ACC112 (cell line): ENCODE measurements around the gene XPC.

ENCODE experiments used
- H2AFZ ChIP-seq: fragments of 200-600 bp; sonication (generic); one replicate; pipeline ENCODE4 v1.6.0; 2017; ENCODE audit warnings: antibody characterized with exemption, low read length; ENCODE audit not compliant: unreplicated experiment
- H3K27ac ChIP-seq: fragments of 200-600 bp; sonication (generic); 2 replicates; pipeline ENCODE4 v1.5.1; 2014; ENCODE audit warnings: low read depth, mild to moderate bottlenecking, antibody characterized with exemption, low read length, moderate library complexity
- H3K27me3 ChIP-seq: fragments of 200-600 bp; sonication (generic); 2 replicates; pipeline ENCODE4 v1.6.1; 2014; ENCODE audit warnings: mild to moderate bottlenecking, antibody characterized with exemption, low read length, moderate library complexity, mixed read lengths; ENCODE audit not compliant: insufficient read depth
- H3K36me3 ChIP-seq: fragments of 200-600 bp; sonication (generic); 2 replicates; pipeline ENCODE4 v1.6.1; 2016; ENCODE audit warnings: mild to moderate bottlenecking, antibody characterized with exemption, low read length, moderate library complexity, mixed read lengths; ENCODE audit not compliant: insufficient read depth
- H3K4me1 ChIP-seq: fragments of 200-600 bp; sonication (generic); one replicate; pipeline ENCODE4 v1.6.1; 2016; ENCODE audit warnings: low read length, mixed read lengths; ENCODE audit not compliant: insufficient read depth, unreplicated experiment, control insufficient read depth
- H3K4me3 ChIP-seq: fragments of 200-600 bp; sonication (generic); 2 replicates; pipeline ENCODE4 v1.5.1; 2014; ENCODE audit warnings: mild to moderate bottlenecking, low read depth, low read length
- H3K79me2 ChIP-seq: fragments of 200-600 bp; sonication (generic); one replicate; pipeline ENCODE4 v1.6.0; 2016; ENCODE audit warnings: low read length; ENCODE audit not compliant: control insufficient read depth, unreplicated experiment, insufficient read depth

The XPC gene

GRCh38 chr3:14141144-14141543 lies 37.3 kb downstream of the XPC start:
- Histone ChIP-seq H3K36me3 (peaks cover 10% of the 10 kb centered on the region; the same call in 1 of the 2 replicates), H2AFZ (no peak overlapping the region), H3K27me3 (no peaks in the 10 kb centered on the region), H3K4me1 (peaks cover 53% of the 10 kb centered on the region), H3K79me2 (no peaks in the 10 kb centered on the region), H3K27ac (no peak overlapping the region), H3K4me3 (no peak overlapping the region)

DNA sequence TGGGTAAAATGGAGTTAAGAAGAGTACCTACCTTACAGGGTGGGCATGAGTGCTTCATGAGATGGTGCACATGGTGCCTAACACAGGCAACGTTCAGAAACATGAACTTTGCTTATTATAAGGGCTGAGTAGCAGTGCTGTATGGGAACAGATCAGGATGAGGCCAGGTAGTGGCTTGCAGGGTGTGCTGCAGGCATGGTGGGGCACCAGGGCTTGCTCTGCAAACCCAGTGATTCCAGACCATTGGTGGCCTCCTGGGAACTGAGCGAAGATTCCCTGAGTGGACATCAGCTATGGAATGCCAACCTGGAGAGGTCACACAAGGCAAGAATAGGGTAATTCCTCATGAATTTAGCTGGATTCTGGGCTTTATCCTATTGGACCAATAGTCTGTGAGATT lies 37.7 kb downstream of the XPC start:
- Histone ChIP-seq H3K36me3 (peaks cover 7% of the 10 kb centered on the region; the same call in 1 of the 2 replicates), H3K79me2 (no peaks in the 10 kb centered on the region), H3K27ac (no peak overlapping the region), H3K27me3 (no peaks in the 10 kb centered on the region), H3K4me3 (no peak overlapping the region), H2AFZ (no peak overlapping the region), H3K4me1 (peaks cover 48% of the 10 kb centered on the region)

- peaks cover 7% of the 10 kb centered on the region; the same call in 1 of the 2 replicates for H3K36me3 ChIP-seq
- H3K4me3 ChIP-seq = no peak overlapping the region
- no peaks in the 10 kb centered on the region for H3K27me3 ChIP-seq
- H3K79me2 ChIP-seq = no peaks in the 10 kb centered on the region
- no peak overlapping the region for H3K27ac ChIP-seq
- peaks cover 39% of the 10 kb centered on the region for H3K4me1 ChIP-seq
- H2AFZ ChIP-seq = no peak overlapping the region
Measured at GRCh38 chr3:14139771-14140170, 38.6 kb downstream of the XPC start.

- H3K79me2 ChIP-seq = no peaks in the 10 kb centered on the region
- no peak overlapping the region for H3K27ac ChIP-seq
- H2AFZ ChIP-seq = no peak overlapping the region
- peaks cover 34% of the 10 kb centered on the region for H3K4me1 ChIP-seq
- no peaks in the 10 kb centered on the region for H3K27me3 ChIP-seq
- H3K36me3 ChIP-seq = peaks cover 7% of the 10 kb centered on the region; the same call in 1 of the 2 replicates
- H3K4me3 ChIP-seq = no peak overlapping the region
Measured at GRCh38 chr3:14138878-14139655, 39.3 kb downstream of the XPC start.

DNA sequence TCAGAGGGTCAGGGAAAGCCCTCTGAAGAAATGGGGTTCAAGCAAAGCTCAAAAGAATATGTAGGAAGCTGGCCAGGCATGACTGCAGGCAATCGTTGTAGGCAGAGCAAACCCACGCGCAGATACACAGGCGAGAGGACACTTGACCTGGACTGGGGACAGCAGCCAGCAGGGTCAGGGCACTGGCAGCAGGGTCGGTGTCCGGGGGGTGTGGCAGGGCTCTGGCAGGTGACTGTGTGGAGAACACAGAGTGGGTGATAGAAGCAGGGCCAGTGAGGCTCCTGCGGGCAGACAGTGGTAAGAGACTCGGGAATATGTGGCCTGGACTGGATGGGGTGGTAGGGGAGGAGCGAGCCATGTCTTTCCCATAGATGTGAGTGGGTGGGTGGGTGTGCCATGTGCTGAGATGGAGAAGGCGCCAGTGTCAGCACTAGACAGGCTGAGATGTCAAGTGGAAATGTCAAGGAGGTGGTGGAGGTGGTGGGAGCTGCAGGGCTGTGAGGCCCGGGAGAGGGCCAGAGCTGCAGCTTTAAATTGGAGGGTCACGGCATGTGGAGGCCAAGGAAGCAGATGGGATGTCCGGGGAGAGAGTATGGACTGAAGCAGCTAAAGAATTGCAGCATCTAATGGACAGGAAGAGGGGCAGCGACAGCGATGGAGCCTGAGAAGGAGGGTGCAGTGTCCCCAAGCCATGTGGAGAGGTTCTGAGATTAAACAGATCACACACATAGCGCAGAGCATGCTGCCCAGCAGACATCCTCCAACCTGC lies 40.1 kb downstream of the XPC start:
- peaks cover 7% of the 10 kb centered on the region; the same call in 1 of the 2 replicates for H3K36me3 ChIP-seq

DNA sequence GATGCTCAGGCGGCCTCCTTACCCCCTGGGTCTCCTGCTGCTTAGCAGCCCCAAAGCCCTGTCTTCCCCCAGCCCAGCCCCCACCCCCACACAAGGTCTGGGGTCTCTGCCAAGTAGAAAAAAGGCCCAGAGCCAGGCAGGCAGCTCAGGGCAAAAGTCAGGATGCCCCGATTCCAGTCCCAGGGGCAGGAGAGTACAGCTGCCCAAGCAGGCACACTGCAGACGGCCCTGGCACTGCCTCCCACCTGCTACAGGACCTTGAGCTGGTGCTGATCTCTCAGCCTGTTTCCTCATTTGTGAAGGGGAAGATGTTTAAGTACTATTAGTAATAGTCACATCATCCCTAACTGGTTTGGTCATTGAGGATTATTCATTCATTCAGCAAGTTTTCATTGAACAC lies 41.0 kb downstream of the XPC start:
- Histone ChIP-seq H3K27me3 (no peaks in the 10 kb centered on the region), H3K79me2 (no peaks in the 10 kb centered on the region), H3K4me3 (no peak overlapping the region), H3K36me3 (peaks cover 7% of the 10 kb centered on the region; the same call in 1 of the 2 replicates), H3K27ac (no peak overlapping the region), H3K4me1 (peaks cover 23% of the 10 kb centered on the region), H2AFZ (no peak overlapping the region)

More for the DNA sequence above, 40.1 kb downstream of the XPC start:
- H3K27ac ChIP-seq = no peak overlapping the region
- H2AFZ ChIP-seq = no peak overlapping the region
- no peaks in the 10 kb centered on the region for H3K27me3 ChIP-seq
- peaks cover 32% of the 10 kb centered on the region for H3K4me1 ChIP-seq
- H3K4me3 ChIP-seq = no peak overlapping the region
- H3K79me2 ChIP-seq = no peaks in the 10 kb centered on the region

GRCh38 chr3:14137004-14137403 lies 41.4 kb downstream of the XPC start:
- Histone ChIP-seq H3K27ac (no peak overlapping the region), H3K4me1 (peaks cover 19% of the 10 kb centered on the region), H3K36me3 (peaks cover 7% of the 10 kb centered on the region; the same call in 1 of the 2 replicates), H2AFZ (no peak overlapping the region), H3K27me3 (no peaks in the 10 kb centered on the region), H3K79me2 (no peaks in the 10 kb centered on the region), H3K4me3 (no peak overlapping the region)

GRCh38 chr3:14135581-14135980 lies 42.8 kb downstream of the XPC start:
- Histone ChIP-seq H3K4me1 (peaks cover 10% of the 10 kb centered on the region), H3K4me3 (no peak overlapping the region), H3K79me2 (no peaks in the 10 kb centered on the region), H2AFZ (no peak overlapping the region), H3K27ac (no peak overlapping the region), H3K36me3 (peaks cover 10% of the 10 kb centered on the region; the same call in 1 of the 2 replicates), H3K27me3 (no peaks in the 10 kb centered on the region)

DNA sequence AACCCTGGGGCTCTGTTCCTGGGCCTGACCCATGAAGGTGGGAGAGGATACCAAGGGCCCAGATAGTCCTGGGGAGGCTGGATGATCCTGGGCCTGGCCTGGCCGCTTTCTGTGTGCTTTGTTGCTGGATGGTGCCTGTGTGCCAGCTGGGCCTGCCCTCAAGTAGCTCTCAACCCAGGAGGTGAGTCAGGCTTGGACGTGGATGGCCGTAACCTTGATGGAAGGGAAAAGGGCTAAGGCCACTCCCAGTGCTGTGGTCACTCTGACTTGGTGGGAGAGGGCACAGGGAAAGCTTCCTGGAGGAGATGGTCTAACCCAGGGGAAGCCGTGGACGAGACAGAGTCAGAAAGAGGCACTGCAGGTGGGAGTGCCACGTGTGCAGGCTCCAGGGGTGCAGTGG lies 44.1 kb downstream of the XPC start:
- H3K4me1 ChIP-seq = peaks cover 10% of the 10 kb centered on the region
- H3K4me3 ChIP-seq = no peak overlapping the region
- H3K79me2 ChIP-seq = peaks cover 4% of the 10 kb centered on the region
- no peak overlapping the region for H2AFZ ChIP-seq
- H3K36me3 ChIP-seq = peaks cover 9% of the 10 kb centered on the region; the same call in 1 of the 2 replicates
- H3K27me3 ChIP-seq = no peaks in the 10 kb centered on the region
- H3K27ac ChIP-seq = no peak overlapping the region

GRCh38 chr3:14133876-14134275 lies 44.5 kb downstream of the XPC start:
- Histone ChIP-seq H2AFZ (no peak overlapping the region), H3K27ac (no peak overlapping the region), H3K27me3 (no peaks in the 10 kb centered on the region), H3K4me3 (no peak overlapping the region), H3K36me3 (peaks cover 9% of the 10 kb centered on the region), H3K4me1 (peaks cover 10% of the 10 kb centered on the region), H3K79me2 (peaks cover 7% of the 10 kb centered on the region)
